Peyer's patch (tissue), 4 donors: Measurements from ENCODE around the gene AQP12A.

ENCODE experiments used
- POLR2A ChIP-seq, 2 donors: fragments of 450-650 bp; IDR thresholded peaks; one replicate each; pipeline ENCODE4 v1.5.1; 2017; ENCODE audit warnings: antibody characterized with exemption in 2 of 2, mild to moderate bottlenecking in 2 of 2, moderate library complexity in 2 of 2
- TF ChIP-seq, protein P1 (sequence below), 6 experiments: fragments of 450-650 bp in 4 of 6; fragments of 200-600 bp in 2 of 6; sonication (generic) in 1 of 6; IDR thresholded peaks; one replicate each; pipeline ENCODE4 v1.5.1; 2017 to 2019; ENCODE audit warnings: antibody characterized with exemption in 6 of 6, mild to moderate bottlenecking in 3 of 6, moderate library complexity in 1 of 6

DNA sequence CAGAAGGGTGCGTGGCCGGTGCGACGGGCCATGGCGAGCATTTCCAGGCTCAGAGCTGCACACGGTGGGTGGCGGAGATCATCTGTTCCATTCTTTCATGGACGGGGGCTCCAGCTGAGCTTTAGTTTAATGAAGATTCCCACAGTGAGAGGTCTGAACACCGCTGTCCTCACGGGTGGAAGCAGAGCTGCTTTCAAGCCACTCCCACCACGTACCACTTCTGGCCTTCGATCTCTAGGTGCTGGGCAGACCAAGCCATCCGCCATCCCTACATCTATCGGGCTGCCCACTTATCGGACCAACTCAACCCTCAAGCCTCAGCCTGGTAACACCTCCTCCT, 47.9 kb upstream of the AQP12A start:
- no peak for TF ChIP-seq POLR2A (IDR thresholded peaks at IDR 0.05)
- TF ChIP-seq, protein P1, sequence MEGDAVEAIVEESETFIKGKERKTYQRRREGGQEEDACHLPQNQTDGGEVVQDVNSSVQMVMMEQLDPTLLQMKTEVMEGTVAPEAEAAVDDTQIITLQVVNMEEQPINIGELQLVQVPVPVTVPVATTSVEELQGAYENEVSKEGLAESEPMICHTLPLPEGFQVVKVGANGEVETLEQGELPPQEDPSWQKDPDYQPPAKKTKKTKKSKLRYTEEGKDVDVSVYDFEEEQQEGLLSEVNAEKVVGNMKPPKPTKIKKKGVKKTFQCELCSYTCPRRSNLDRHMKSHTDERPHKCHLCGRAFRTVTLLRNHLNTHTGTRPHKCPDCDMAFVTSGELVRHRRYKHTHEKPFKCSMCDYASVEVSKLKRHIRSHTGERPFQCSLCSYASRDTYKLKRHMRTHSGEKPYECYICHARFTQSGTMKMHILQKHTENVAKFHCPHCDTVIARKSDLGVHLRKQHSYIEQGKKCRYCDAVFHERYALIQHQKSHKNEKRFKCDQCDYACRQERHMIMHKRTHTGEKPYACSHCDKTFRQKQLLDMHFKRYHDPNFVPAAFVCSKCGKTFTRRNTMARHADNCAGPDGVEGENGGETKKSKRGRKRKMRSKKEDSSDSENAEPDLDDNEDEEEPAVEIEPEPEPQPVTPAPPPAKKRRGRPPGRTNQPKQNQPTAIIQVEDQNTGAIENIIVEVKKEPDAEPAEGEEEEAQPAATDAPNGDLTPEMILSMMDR (IDR thresholded peaks at IDR 0.05): no peak
